ENCODE data around the gene PTBP3. TPM values are rescaled to one million over a fixed set of nuclear protein-coding genes. Genes with fewer than 3 reads are reported as not detected.

PTBP3 gene
- total RNA-seq (2022) = 172 and 190 TPM in 2 replicates
- Bru-seq, nascent RNA = percentile 95 among the genes with signal in this experiment
- percentile 95 among the genes with signal in this experiment for BruChase-seq, experiment 1, labeled RNA remaining after a 2-hour chase
- BruChase-seq, experiment 2, labeled RNA remaining after a 6-hour chase = percentile 98 among the genes with signal in this experiment
- long read RNA-seq, full-length matches to known transcripts = 28 of 75 reads
- long read RNA-seq, partial matches to known transcripts = 6 of 75 reads
- long read RNA-seq, other reads (novel, unspliced or antisense) = 41 of 75 reads

- BruUV-seq (replicated peaks) = no TSS peak
Measured at GRCh38 chr9:112332977-112333638, at the start of gene PTBP3. Gene PTBP3 (minus strand): TSS chr9:112333619. CDS start chr9:112297865, 35,754 bp downstream.

GRCh38 chr9:112382501-112383364 lies 49.3 kb upstream of the PTBP3 start:
- Histone ChIP-seq H3K4me1 (peaks cover 35% of the 10 kb centered on the region), H3K9me3 (no peaks in the 10 kb centered on the region), H3K27me3 (replicated peaks; ENCODE audit: control insufficient read depth, insufficient read depth, low read length) (no peaks in the 10 kb centered on the region), H3K36me3 (ENCODE audit: control insufficient read depth, insufficient read depth, low read length) (no peaks in the 10 kb centered on the region), H3K4me3 (ENCODE audit: low read depth, low read length) (no peak overlapping the region)
- intact Hi-C loops (cut with micrococcal nuclease; ENCODE audit: unreplicated experiment) = loop anchor here (1.0 kb wide), 1 partner anchor 10 kb away; no protein-coding TSS in a partner anchor
- H3K4me3 Mint-ChIP-seq (ENCODE audit: unreplicated experiment) = peak overlapping the region; percentile 61
- TSS peak; percentile 10 for BruUV-seq (replicated peaks)
- TF ChIP-seq CTCF (IDR thresholded peaks at IDR 0.05; ENCODE audit: insufficient read depth in 1 of 2, low read depth in 1 of 2, low read length in 1 of 2, severe bottlenecking in 1 of 2, unreplicated experiment in 1 of 2) = no peak
- POLR2A ChIA-PET = no interaction called here
- CTCF ChIA-PET = no interaction called here
- peak overlapping the region; percentile 79 for H3K27ac Mint-ChIP-seq (ENCODE audit: unreplicated experiment)
- H3K9me3 Mint-ChIP-seq (ENCODE audit: unreplicated experiment) = no peaks in the 10 kb centered on the region
- peaks cover 35% of the 10 kb centered on the region for H3K4me1 Mint-ChIP-seq (ENCODE audit: low read depth, unreplicated experiment)
- H3K27me3 Mint-ChIP-seq (ENCODE audit: insufficient read depth, unreplicated experiment) = no peaks in the 10 kb centered on the region
- DNase-seq = peak in 1 of 2 experiments; percentile 67
- peaks cover 57% of the 10 kb centered on the region for H3K36me3 Mint-ChIP-seq (ENCODE audit: insufficient read depth, unreplicated experiment)

More at GRCh38 chr9:112332977-112333638, at the start of gene PTBP3:
- peak within 1 kb of the TSS; percentile 95 for H3K27ac Mint-ChIP-seq (ENCODE audit: unreplicated experiment)
- H3K4me1 Mint-ChIP-seq (ENCODE audit: low read depth, unreplicated experiment) = peaks cover 25% of the 10 kb centered on the region
- H3K36me3 ChIP-seq (ENCODE audit: control insufficient read depth, insufficient read depth, low read length) = no peaks in the 10 kb centered on the region
- H3K4me1 ChIP-seq = peaks cover 39% of the 10 kb centered on the region
- no peaks in the 10 kb centered on the region for H3K9me3 ChIP-seq
- peak within 1 kb of the TSS; percentile 94 for H3K4me3 ChIP-seq (ENCODE audit: low read depth, low read length)
- no peaks in the 10 kb centered on the region for H3K9me3 Mint-ChIP-seq (ENCODE audit: unreplicated experiment)
- H3K27me3 ChIP-seq (replicated peaks; ENCODE audit: control insufficient read depth, insufficient read depth, low read length) = no peaks in the 10 kb centered on the region
- intact Hi-C loops (cut with micrococcal nuclease; ENCODE audit: unreplicated experiment) = loop anchor here (1.0 to 10.0 kb wide), 5 partner anchors 101 to 892 kb away; partner anchors contain the start of genes FKBP15 and SLC31A1
- peak within 1 kb of the TSS; percentile 88 for H3K4me3 Mint-ChIP-seq (ENCODE audit: unreplicated experiment)
- no peak for TF ChIP-seq CTCF (IDR thresholded peaks at IDR 0.05; ENCODE audit: insufficient read depth in 1 of 2, low read depth in 1 of 2, low read length in 1 of 2, severe bottlenecking in 1 of 2, unreplicated experiment in 1 of 2)
- H3K27me3 Mint-ChIP-seq (ENCODE audit: insufficient read depth, unreplicated experiment) = no peaks in the 10 kb centered on the region
- ChIA-PET POLR2A (interaction anchor here (0.6 to 1.9 kb wide), 5 partner anchors 14 to 207 kb away, joined by 3 to 10 read pairs (median 4); partner anchors contain the start of genes HSDL2 and SUSD1), CTCF (interaction anchor here (0.6 to 1.7 kb wide), 8 partner anchors 17 to 362 kb away, joined by 3 to 23 read pairs (median 5); partner anchors contain the start of gene HSDL2)
- peaks cover 28% of the 10 kb centered on the region for H3K36me3 Mint-ChIP-seq (ENCODE audit: insufficient read depth, unreplicated experiment)
- DNase-seq = peak; percentile 88 to 89

- Mint-ChIP-seq H3K4me1 (ENCODE audit: low read depth, unreplicated experiment) (peaks cover 38% of the 10 kb centered on the region), H3K9me3 (ENCODE audit: unreplicated experiment) (no peaks in the 10 kb centered on the region), H3K27ac (ENCODE audit: unreplicated experiment) (no peak overlapping the region), H3K4me3 (ENCODE audit: unreplicated experiment) (peak overlapping the region; percentile 99), H3K36me3 (ENCODE audit: insufficient read depth, unreplicated experiment) (peaks cover 50% of the 10 kb centered on the region), H3K27me3 (ENCODE audit: insufficient read depth, unreplicated experiment) (no peaks in the 10 kb centered on the region)
- Histone ChIP-seq H3K27me3 (replicated peaks; ENCODE audit: control insufficient read depth, insufficient read depth, low read length) (no peaks in the 10 kb centered on the region), H3K9me3 (no peaks in the 10 kb centered on the region), H3K36me3 (ENCODE audit: control insufficient read depth, insufficient read depth, low read length) (no peaks in the 10 kb centered on the region), H3K4me1 (peaks cover 41% of the 10 kb centered on the region), H3K4me3 (ENCODE audit: low read depth, low read length) (no peak overlapping the region)
- ChIA-PET CTCF (no interaction called here), POLR2A (no interaction called here)
- no peak for DNase-seq
- no TSS peak for BruUV-seq (replicated peaks)
- TF ChIP-seq CTCF (IDR thresholded peaks at IDR 0.05; ENCODE audit: insufficient read depth in 1 of 2, low read depth in 1 of 2, low read length in 1 of 2, severe bottlenecking in 1 of 2, unreplicated experiment in 1 of 2) = no peak
- intact Hi-C loops (cut with micrococcal nuclease; ENCODE audit: unreplicated experiment) = loop anchor here (1.0 kb wide), 1 partner anchor 10 kb away; no protein-coding TSS in a partner anchor
Measured at GRCh38 chr9:112382066-112382465, 48.6 kb upstream of the PTBP3 start.
